ENCODE results near the gene CDK18.

GRCh38 chr1:205465392-205465791, 39.1 kb upstream of the CDK18 start:
- TF ChIP-seq, protein P1, sequence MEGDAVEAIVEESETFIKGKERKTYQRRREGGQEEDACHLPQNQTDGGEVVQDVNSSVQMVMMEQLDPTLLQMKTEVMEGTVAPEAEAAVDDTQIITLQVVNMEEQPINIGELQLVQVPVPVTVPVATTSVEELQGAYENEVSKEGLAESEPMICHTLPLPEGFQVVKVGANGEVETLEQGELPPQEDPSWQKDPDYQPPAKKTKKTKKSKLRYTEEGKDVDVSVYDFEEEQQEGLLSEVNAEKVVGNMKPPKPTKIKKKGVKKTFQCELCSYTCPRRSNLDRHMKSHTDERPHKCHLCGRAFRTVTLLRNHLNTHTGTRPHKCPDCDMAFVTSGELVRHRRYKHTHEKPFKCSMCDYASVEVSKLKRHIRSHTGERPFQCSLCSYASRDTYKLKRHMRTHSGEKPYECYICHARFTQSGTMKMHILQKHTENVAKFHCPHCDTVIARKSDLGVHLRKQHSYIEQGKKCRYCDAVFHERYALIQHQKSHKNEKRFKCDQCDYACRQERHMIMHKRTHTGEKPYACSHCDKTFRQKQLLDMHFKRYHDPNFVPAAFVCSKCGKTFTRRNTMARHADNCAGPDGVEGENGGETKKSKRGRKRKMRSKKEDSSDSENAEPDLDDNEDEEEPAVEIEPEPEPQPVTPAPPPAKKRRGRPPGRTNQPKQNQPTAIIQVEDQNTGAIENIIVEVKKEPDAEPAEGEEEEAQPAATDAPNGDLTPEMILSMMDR (conservative IDR thresholded peaks at IDR 0.05 in 1 of 2, IDR thresholded peaks at IDR 0.05 in 1 of 2; ENCODE audit: extremely low read depth in 1 of 2, insufficient read depth in 1 of 2, low read depth in 1 of 2, low read length in 2 of 2) = no peak
- no peak for TF ChIP-seq EZH2 (IDR thresholded peaks at IDR 0.05; ENCODE audit: borderline replicate concordance, low read length)

Measured in mammary epithelial cell (primary cell).